A549 (cell line): ENCODE results near the gene AGAP3.
A peak's percentile ranks its signal among the peaks of the same experiment; 100 is the strongest.

Experiments
- BHLHE40 ChIP-seq: IDR thresholded peaks from 2 replicates; pipeline ENCODE4 v1.6.1; 2012; ENCODE audit warnings: low read depth, low read length, inconsistent platforms
- CTCF ChIP-seq: fragments of >200 bp; sonication (Bioruptor Twin); formaldehyde crosslinking; IDR thresholded peaks from 3 replicates; pipeline ENCODE4 v1.5.1; 2016
- E2F6 ChIP-seq: IDR thresholded peaks from 2 replicates; pipeline ENCODE4 v1.6.1; 2012; ENCODE audit warnings: low read depth, borderline replicate concordance
- EHMT2 ChIP-seq: fragments of 200-600 bp; sonication (generic); IDR thresholded peaks from 2 replicates; pipeline ENCODE4 v1.6.1; 2016; ENCODE audit warnings: antibody characterized with exemption, low read depth, mild to moderate bottlenecking, moderate library complexity
- EP300 ChIP-seq, 2 experiments: fragments of >200 bp; sonication (Bioruptor Twin); formaldehyde crosslinking; IDR thresholded peaks; 2 replicates in 1 of 2; 3 replicates in 1 of 2; pipeline ENCODE4 v1.6.1; 2016 to 2017
- HES2 ChIP-seq: fragments of >200 bp; sonication (Bioruptor Twin); formaldehyde crosslinking; IDR thresholded peaks from 2 replicates; pipeline ENCODE4 v1.6.1; 2016
- HOXA7 ChIP-seq: fragments of 250-450 bp; sonication (Bioruptor Pico); IDR thresholded peaks from 2 replicates; pipeline ENCODE4 v1.5.0; 2020; ENCODE audit warnings: mild to moderate bottlenecking, moderate library complexity
- JUNB ChIP-seq: fragments of >200 bp; sonication (Bioruptor Twin); formaldehyde crosslinking; IDR thresholded peaks from 2 replicates; pipeline ENCODE4 v1.6.1; 2016
- MAX ChIP-seq: IDR thresholded peaks from 2 replicates; pipeline ENCODE4 v1.6.1; 2012
- POLR2A ChIP-seq: IDR thresholded peaks from 2 replicates; pipeline ENCODE4 v1.6.1; 2012; ENCODE audit warnings: mild to moderate bottlenecking, low read length

- TF ChIP-seq JUNB, result no peak
- peak; percentile 97 for TF ChIP-seq CTCF
- TF ChIP-seq HOXA7, result no peak
- TF ChIP-seq BHLHE40, result no peak
- TF ChIP-seq EHMT2, result no peak
- no peak for TF ChIP-seq HES2
- no peak for TF ChIP-seq E2F6
- TF ChIP-seq MAX, result peak; percentile 47
- no peak for TF ChIP-seq POLR2A
- no peak for TF ChIP-seq EP300 (IDR thresholded peaks at IDR 0.05)
Measured at GRCh38 chr7:151123822-151124464, 37.7 kb downstream of the AGAP3 start.
